Thyroid gland (tissue), 4 donors: ENCODE data around the gene ULBP2.
"Not testable (repeated sequence)": the region's sequence is repeated elsewhere in the genome, so short reads cannot be mapped to it uniquely, and the experiment has no call there.

ENCODE experiments used
- POLR2A ChIP-seq, 2 donors: fragments of 450-650 bp; IDR thresholded peaks; one replicate each; pipeline ENCODE4 v1.6.1; 2017; ENCODE audit warnings: antibody characterized with exemption in 2 of 2, mild to moderate bottlenecking in 2 of 2, moderate library complexity in 1 of 2
- TF ChIP-seq, protein P1 (sequence below), 6 experiments: fragments of 200-600 bp in 3 of 6; fragments of 450-650 bp in 3 of 6; sonication (generic) in 3 of 6; IDR thresholded peaks; one replicate each; pipeline ENCODE4 v1.5.1; 2016 to 2019; ENCODE audit warnings: antibody characterized with exemption in 6 of 6, mild to moderate bottlenecking in 2 of 6, inconsistent platforms in 1 of 6, moderate library complexity in 1 of 6

DNA sequence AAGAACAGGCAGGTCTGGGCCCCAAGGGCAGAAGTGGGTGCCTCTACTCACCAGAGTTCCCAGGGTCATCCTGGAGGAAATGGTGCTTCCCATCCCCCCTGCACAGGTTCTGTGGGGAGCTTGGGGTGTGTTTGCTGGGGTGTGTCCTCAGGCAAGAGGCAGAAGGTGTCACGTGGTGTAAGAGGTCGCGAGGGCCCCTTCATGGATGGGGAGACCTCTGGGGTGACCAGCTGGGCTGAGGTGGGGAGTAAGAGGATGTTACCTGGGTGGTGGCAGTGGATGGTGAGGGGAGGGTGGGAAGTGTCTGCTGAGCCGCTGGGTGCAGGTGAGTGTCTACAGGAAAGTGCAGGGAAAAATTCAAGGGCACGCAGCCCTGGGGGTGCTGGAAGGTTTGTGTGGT, 19.7 kb upstream of the ULBP2 start:
- TF ChIP-seq, protein P1, sequence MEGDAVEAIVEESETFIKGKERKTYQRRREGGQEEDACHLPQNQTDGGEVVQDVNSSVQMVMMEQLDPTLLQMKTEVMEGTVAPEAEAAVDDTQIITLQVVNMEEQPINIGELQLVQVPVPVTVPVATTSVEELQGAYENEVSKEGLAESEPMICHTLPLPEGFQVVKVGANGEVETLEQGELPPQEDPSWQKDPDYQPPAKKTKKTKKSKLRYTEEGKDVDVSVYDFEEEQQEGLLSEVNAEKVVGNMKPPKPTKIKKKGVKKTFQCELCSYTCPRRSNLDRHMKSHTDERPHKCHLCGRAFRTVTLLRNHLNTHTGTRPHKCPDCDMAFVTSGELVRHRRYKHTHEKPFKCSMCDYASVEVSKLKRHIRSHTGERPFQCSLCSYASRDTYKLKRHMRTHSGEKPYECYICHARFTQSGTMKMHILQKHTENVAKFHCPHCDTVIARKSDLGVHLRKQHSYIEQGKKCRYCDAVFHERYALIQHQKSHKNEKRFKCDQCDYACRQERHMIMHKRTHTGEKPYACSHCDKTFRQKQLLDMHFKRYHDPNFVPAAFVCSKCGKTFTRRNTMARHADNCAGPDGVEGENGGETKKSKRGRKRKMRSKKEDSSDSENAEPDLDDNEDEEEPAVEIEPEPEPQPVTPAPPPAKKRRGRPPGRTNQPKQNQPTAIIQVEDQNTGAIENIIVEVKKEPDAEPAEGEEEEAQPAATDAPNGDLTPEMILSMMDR (IDR thresholded peaks at IDR 0.05): not testable (repeated sequence)
- not testable (repeated sequence) for TF ChIP-seq POLR2A (IDR thresholded peaks at IDR 0.05)
